ENCODE results near the gene PDE4D. TPM values are rescaled to one million over a fixed set of nuclear protein-coding genes. Genes with fewer than 3 reads are reported as not detected.

Gene PDE4D
- total and polyA plus RNA-seq, 2 of the 4 experiments (the other 2 are of a cell fraction) = 1.4 to 7.9 TPM

GRCh38 chr5:59532979-59533729, 360.4 kb downstream of the PDE4D start:
- H3K18ac ChIP-seq (ENCODE audit: low read depth, low read length) = no peak overlapping the region
- H2BK15ac ChIP-seq (ENCODE audit: low read depth, low read length) = no peak overlapping the region
- H2BK20ac ChIP-seq (ENCODE audit: low read depth, low read length) = no peak overlapping the region
- no peak overlapping the region for H3K23ac ChIP-seq (ENCODE audit: low read depth, low read length)
- no peaks in the 10 kb centered on the region for H3K9me3 ChIP-seq (ENCODE audit: control insufficient read depth, insufficient read depth, low read length)
- TF ChIP-seq MXI1 (IDR thresholded peaks at IDR 0.05; ENCODE audit: borderline replicate concordance, low read depth, low read length) (no peak), MAFK (IDR thresholded peaks at IDR 0.05; ENCODE audit: low read depth, low read length) (peak; percentile 69)
- H3K4me3 ChIP-seq (ENCODE audit: insufficient read depth, low read depth, low read length) = no peak overlapping the region
- ATAC-seq (ENCODE audit: low read depth) (no peak), DNase-seq (no peak)
- BruUV-seq (replicated peaks) = no TSS peak
- no peaks in the 10 kb centered on the region for H3K79me1 ChIP-seq (ENCODE audit: low read depth in 1 of 2, low read length in 2 of 2)
- H3K56ac ChIP-seq (ENCODE audit: extremely low read depth, insufficient read depth, low read length) = no peak overlapping the region
- no peak overlapping the region for H2AFZ ChIP-seq (replicated peaks; ENCODE audit: low read length, poor library complexity)
- no peaks in the 10 kb centered on the region for H4K20me1 ChIP-seq (ENCODE audit: insufficient read depth, low read length)
- intact Hi-C loops (cut with micrococcal nuclease) (loop anchor here (5.0 kb wide), 1 partner anchor 49 kb away; no protein-coding TSS in a partner anchor), in situ Hi-C loops (cut with MboI; ENCODE audit: low sequenced_read_pairs) (no loop called here), dilution Hi-C loops (cut with HindIII; ENCODE audit: low sequenced_read_pairs, unreplicated experiment) (no loop called here)
- no peak overlapping the region for H3K27ac ChIP-seq (ENCODE audit: insufficient read depth, low read length)
- H2BK5ac ChIP-seq (ENCODE audit: low read depth, low read length, poor library complexity, severe bottlenecking) = no peak overlapping the region
- no peaks in the 10 kb centered on the region for H3K9me1 ChIP-seq (ENCODE audit: insufficient read depth, low read length)
- H2BK120ac ChIP-seq (ENCODE audit: low read depth, low read length) = no peak overlapping the region
- no peaks in the 10 kb centered on the region for H3K27me3 ChIP-seq (ENCODE audit: control insufficient read depth, insufficient read depth, low read length)
- H2AK9ac ChIP-seq (replicated peaks; ENCODE audit: low read depth, low read length, poor library complexity) = no peak overlapping the region
- H3K4ac ChIP-seq (ENCODE audit: low read depth, low read length) = no peak overlapping the region
- POLR2A ChIA-PET (ENCODE audit: unreplicated experiment) = no interaction called here
- no peak overlapping the region for H2AK5ac ChIP-seq (ENCODE audit: low read depth, low read length)
- WGBS, 2 experiments (ENCODE audit: extremely low coverage in 2 of 2, insufficient read length in 1 of 2) = no CpG with 5 or more reads among the region's 1 CpG
- no peak overlapping the region for H3K9ac ChIP-seq (ENCODE audit: low read depth, low read length)
- H4K91ac ChIP-seq (ENCODE audit: insufficient read depth, low read depth, low read length) = no peak overlapping the region
- H3K36me3 ChIP-seq (ENCODE audit: control insufficient read depth, insufficient read depth, low read length) = no peaks in the 10 kb centered on the region
- no peak overlapping the region for H3K4me2 ChIP-seq (ENCODE audit: low read depth, low read length)
- H3K14ac ChIP-seq (replicated peaks; ENCODE audit: low read depth, low read length) = no peak overlapping the region
- H4K5ac ChIP-seq (ENCODE audit: low read depth, low read length) = no peak overlapping the region
- CTCF ChIA-PET = no interaction called here
- no peaks in the 10 kb centered on the region for H3K4me1 ChIP-seq (ENCODE audit: control insufficient read depth, insufficient read depth, low read length)
- H4K8ac ChIP-seq (ENCODE audit: low read depth in 2 of 2, low read length in 2 of 2) = no peak overlapping the region

All from IMR-90 (cell line).